Kidney (tissue), 14 donors: ENCODE data around the gene ALKAL2. TPM values are rescaled to one million over a fixed set of nuclear protein-coding genes. Genes with fewer than 3 reads are reported as not detected.
A peak's percentile ranks its signal among the peaks of the same experiment; 100 is the strongest.

Source experiments
- DNase-seq, 5 donors: peaks; one replicate each; pipeline ENCODE4 v3.0.0-alpha.2; 2013 to 2020
- FAIRE-seq: peaks from 2 replicates; lab custom pipeline; 2012; peaks lifted over from hg19 to GRCh38; lab: Jason Lieb, UNC
- H3K27ac ChIP-seq, 2 donors: one replicate each; pipeline ENCODE4 v1.7.0; 2013; ENCODE audit warnings: low read depth in 2 of 2, low read length in 2 of 2, inconsistent platforms in 1 of 2
- H3K27me3 ChIP-seq: one replicate; pipeline ENCODE4 v1.7.1; 2013; ENCODE audit warnings: low read length, inconsistent platforms; ENCODE audit not compliant: control insufficient read depth, insufficient read depth
- H3K36me3 ChIP-seq, 3 donors: one replicate each; pipeline versions ENCODE4 v1.7.0 to v1.7.1; 2013; ENCODE audit warnings: low read length in 3 of 3, control low read depth in 1 of 3, inconsistent platforms in 1 of 3; ENCODE audit not compliant: insufficient read depth in 3 of 3, control insufficient read depth in 2 of 3
- H3K4me1 ChIP-seq, 3 donors: one replicate each; pipeline versions ENCODE4 v1.7.0 to v1.7.1; 2013; ENCODE audit warnings: low read length in 3 of 3, inconsistent platforms in 1 of 3, low read depth in 1 of 3; ENCODE audit not compliant: control insufficient read depth in 2 of 3, insufficient read depth in 2 of 3
- H3K4me3 ChIP-seq, 3 donors: one replicate each; pipeline versions ENCODE4 v1.7.0 to v1.8.1; 2013; ENCODE audit warnings: low read length in 3 of 3, control low read depth in 1 of 3, inconsistent platforms in 1 of 3
- H3K9ac ChIP-seq, 3 donors: one replicate each; pipeline versions ENCODE4 v1.7.0 to v1.7.1; 2013; ENCODE audit warnings: low read length in 3 of 3, control low read depth in 1 of 3, inconsistent platforms in 1 of 3
- H3K9me3 ChIP-seq, 3 donors: one replicate each; pipeline versions ENCODE4 v1.7.0 to v1.7.1; 2013; ENCODE audit warnings: low read length in 3 of 3, control low read depth in 1 of 3, inconsistent platforms in 1 of 3; ENCODE audit not compliant: control insufficient read depth in 2 of 3, insufficient read depth in 1 of 3
- CTCF ChIP-seq: IDR thresholded peaks from 3 replicates; pipeline ENCODE4 v1.5.1; 2012; ENCODE audit warnings: mild to moderate bottlenecking, moderate library complexity, borderline replicate concordance; ENCODE audit not compliant: insufficient read depth; ENCODE audit errors: extremely low read depth
- intact Hi-C: fragments of 100-400 bp; cut with DNase I; formaldehyde crosslinking; loops from one replicate; pipeline ENCODE4 v1.11.1; 2022
- polyA plus RNA-seq: library from polyadenylated mRNA; stranded (reverse); fragments of 350-450 nt; fragmentation: Illumina TruSeq; extraction: RNeasy Lipid Tissue Mini Kit (QIAGEN cat#74804); gene quantifications from one replicate; pipeline ENCODE4 v1.2.3, GENCODE V29; 2014; ENCODE audit warnings: low read depth, low replicate concordance; ENCODE audit not compliant: insufficient read depth
- total RNA-seq: library from RNA; stranded (reverse); fragmentation: NEBNext Ultra II Directional; extraction: Animal tissue kit (Norgen Biotek cat#: 25700); gene quantifications from one replicate; pipeline ENCODE4 v1.2.1, GENCODE V29; 2021
- donor health status: control.
- donor health status: control.
- donor health status: control.
- donor health status: control.
- donor health status: control.
- donor health status: DM: yes; HTN: yes; CAD: no.
- donor health status: Normal renal cell carcinoma (clear cell type).

Gene ALKAL2
- total and polyA plus RNA-seq, 2 donors from 2014 or later = 8.0 to 18.2 TPM

DNA sequence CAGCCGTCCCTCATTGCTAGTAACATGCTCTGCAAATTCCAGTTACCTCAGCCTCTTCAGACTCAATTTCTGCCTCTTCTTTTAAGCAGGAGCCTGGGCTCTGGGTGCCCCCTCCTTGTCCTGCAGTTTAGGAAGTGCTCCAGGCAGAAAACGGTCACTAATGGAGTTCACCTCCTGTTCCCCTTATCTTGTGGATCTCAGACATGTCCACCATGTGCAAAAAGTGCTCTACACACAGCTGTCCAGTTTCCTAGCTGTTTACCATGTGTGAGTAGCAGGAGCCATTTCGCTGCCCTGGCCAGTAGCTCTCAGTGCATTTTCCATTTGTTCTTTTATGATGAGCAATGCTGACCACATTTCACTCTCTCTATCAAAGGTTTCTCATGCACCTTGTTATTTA lies 29.0 kb downstream of the ALKAL2 start:
- Histone ChIP-seq H3K36me3 (peaks cover 0 to 5% (median 0%) of the 10 kb centered on the region in 3 donors), H3K9me3 (no peaks in the 10 kb centered on the region), H3K9ac (no peak overlapping the region), H3K27me3 (no peaks in the 10 kb centered on the region), H3K4me1 (peaks cover 0 to 13% (median 3%) of the 10 kb centered on the region in 3 donors), H3K4me3 (no peak overlapping the region), H3K27ac (no peak overlapping the region)
- DNase-seq = peak in 1 of 5 donors; percentile 12
- intact Hi-C loops = no loop called here
- TF ChIP-seq CTCF = no peak
- FAIRE-seq = no peak

DNA sequence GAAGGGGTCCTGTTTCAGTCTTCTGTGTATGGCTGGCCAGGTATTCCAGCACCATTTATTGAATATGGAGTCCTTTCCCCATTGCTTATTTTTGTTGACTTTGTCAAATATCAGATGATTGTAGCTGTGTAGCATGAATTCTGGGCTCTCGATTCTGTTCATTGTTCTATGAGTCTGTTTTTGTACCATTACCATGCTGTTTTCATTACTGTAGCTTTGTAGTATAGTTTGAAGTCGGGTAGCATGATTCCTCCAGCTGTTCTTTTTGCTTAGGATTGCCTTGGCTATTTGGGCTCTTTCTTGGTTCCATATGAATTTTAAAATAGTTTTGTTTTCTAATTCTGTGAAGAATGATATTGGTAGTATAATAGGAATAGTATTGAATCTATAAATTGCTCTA lies 30.0 kb downstream of the ALKAL2 start:
- Histone ChIP-seq H3K4me3 (no peak overlapping the region), H3K27me3 (no peaks in the 10 kb centered on the region), H3K4me1 (peaks cover 0 to 13% (median 3%) of the 10 kb centered on the region in 3 donors), H3K9ac (no peak overlapping the region), H3K9me3 (no peaks in the 10 kb centered on the region), H3K27ac (no peak overlapping the region), H3K36me3 (peaks cover 0 to 5% (median 0%) of the 10 kb centered on the region in 3 donors)
- TF ChIP-seq CTCF = no peak
- no peak for FAIRE-seq
- intact Hi-C loops = no loop called here
- no peak for DNase-seq

- no peak overlapping the region for H3K4me3 ChIP-seq
- no peaks in the 10 kb centered on the region for H3K9me3 ChIP-seq
- no peak for DNase-seq
- peaks cover 0 to 5% (median 0%) of the 10 kb centered on the region in 3 donors for H3K36me3 ChIP-seq
- TF ChIP-seq CTCF = no peak
- H3K27me3 ChIP-seq = no peaks in the 10 kb centered on the region
- intact Hi-C loops = no loop called here
- no peak overlapping the region for H3K27ac ChIP-seq
- H3K9ac ChIP-seq = no peak overlapping the region
- H3K4me1 ChIP-seq = peaks cover 0 to 13% (median 3%) of the 10 kb centered on the region in 3 donors
- FAIRE-seq = no peak
These were observed 30.5 kb downstream of the ALKAL2 start for GRCh38 chr2:257429-257828.

- Histone ChIP-seq H3K36me3 (peaks cover 0 to 9% (median 2%) of the 10 kb centered on the region in 3 donors), H3K27me3 (no peaks in the 10 kb centered on the region)
These were observed 31.8 kb downstream of the ALKAL2 start for GRCh38 chr2:256094-256493.

More at GRCh38 chr2:256094-256493, 31.8 kb downstream of the ALKAL2 start:
- FAIRE-seq (no peak), DNase-seq (no peak)
- no peak for TF ChIP-seq CTCF
- H3K9me3 ChIP-seq = no peaks in the 10 kb centered on the region
- peaks cover 0 to 12% (median 3%) of the 10 kb centered on the region in 3 donors for H3K4me1 ChIP-seq
- no peak overlapping the region for H3K9ac ChIP-seq
- intact Hi-C loops = no loop called here
- no peak overlapping the region for H3K4me3 ChIP-seq
- no peak overlapping the region for H3K27ac ChIP-seq
